NT2/D1 (cell line): Measurements from ENCODE around the gene MT1G.

Experiments
- DNase-seq: peaks from one replicate; pipeline ENCODE4 v3.0.0-alpha.2; 2011; ENCODE audit warnings: low read depth, low spot score
- H3K27me3 ChIP-seq: 2 replicates; pipeline ENCODE4 v1.6.0; 2011; ENCODE audit warnings: mild to moderate bottlenecking; ENCODE audit not compliant: insufficient read length, insufficient read depth
- H3K36me3 ChIP-seq: 2 replicates; pipeline ENCODE4 v1.6.1; 2011; ENCODE audit warnings: mild to moderate bottlenecking, low read length, mixed read lengths; ENCODE audit not compliant: insufficient read depth, insufficient read length
- H3K4me1 ChIP-seq: 2 replicates; pipeline ENCODE4 v1.5.1; 2011; ENCODE audit not compliant: insufficient read depth, insufficient read length
- H3K4me3 ChIP-seq: 2 replicates; pipeline ENCODE4 v1.5.1; 2011; ENCODE audit warnings: low read depth; ENCODE audit not compliant: insufficient read length
- H3K9ac ChIP-seq: 2 replicates; pipeline ENCODE4 v1.6.0; 2011; ENCODE audit warnings: low read depth; ENCODE audit not compliant: insufficient read length
- H3K9me3 ChIP-seq: 2 replicates; pipeline ENCODE4 v1.5.1; 2011; ENCODE audit warnings: mild to moderate bottlenecking, low read length; ENCODE audit not compliant: insufficient read depth
- SUZ12 ChIP-seq: IDR thresholded peaks from 2 replicates; pipeline ENCODE4 v1.6.1; 2011; ENCODE audit not compliant: insufficient read length, insufficient read depth; ENCODE audit errors: extremely low read depth
- YY1 ChIP-seq: IDR thresholded peaks from 2 replicates; pipeline ENCODE4 v1.6.1; 2011; ENCODE audit not compliant: insufficient read length, insufficient read depth
- ZNF274 ChIP-seq: IDR thresholded peaks from 2 replicates; pipeline ENCODE4 v1.6.1; 2011; ENCODE audit warnings: mild to moderate bottlenecking, low read depth, low read length

Gene MT1G

DNA sequence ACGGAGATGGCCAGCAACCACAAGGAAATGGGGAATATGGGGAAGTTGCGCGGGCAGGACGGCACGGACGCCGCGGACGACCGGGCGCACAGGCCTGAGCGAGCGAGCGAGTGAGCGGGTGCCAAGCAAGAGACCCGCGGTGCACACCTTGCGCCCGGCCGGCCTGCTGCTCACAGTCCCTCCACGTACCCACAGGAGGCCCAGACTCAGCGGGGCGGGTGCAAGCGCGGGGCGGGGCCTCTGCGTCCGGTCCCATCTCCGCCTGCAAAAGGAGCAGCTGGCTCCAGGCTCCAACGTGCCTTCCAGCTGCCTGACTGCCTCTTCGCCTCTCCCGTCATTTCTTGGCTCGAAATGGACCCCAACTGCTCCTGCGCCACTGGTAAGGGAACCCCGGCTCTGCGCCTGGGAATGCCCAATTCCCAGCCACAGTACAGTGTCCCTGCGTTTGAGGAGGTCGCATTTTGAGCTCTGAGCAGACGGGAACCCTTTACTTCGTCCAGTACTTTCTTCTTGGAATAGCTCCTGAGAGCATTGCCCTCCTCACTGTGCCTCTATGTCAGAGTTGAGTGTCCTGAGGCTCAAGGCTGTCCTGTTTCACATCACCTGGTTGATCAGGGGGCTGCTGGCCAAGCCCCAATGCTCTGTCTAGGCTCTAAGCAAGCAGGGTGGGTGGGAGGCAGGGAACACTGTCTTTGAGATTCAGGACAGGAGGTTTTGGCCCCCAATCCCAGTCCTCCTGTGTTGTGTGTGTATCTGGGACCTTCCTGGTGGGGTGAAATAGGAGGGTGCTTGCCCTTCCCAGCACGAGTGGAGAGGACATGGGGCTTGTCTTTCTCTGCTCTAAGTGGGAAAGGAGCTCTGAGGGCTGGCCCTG is 50.4 kb downstream of the MT1G start:
- H3K9me3 ChIP-seq = no peaks in the 10 kb centered on the region
- TF ChIP-seq ZNF274 = no peak
- no peak for TF ChIP-seq YY1
- TF ChIP-seq SUZ12 = no peak
- peaks cover 33% of the 10 kb centered on the region for H3K27me3 ChIP-seq
- no peak for DNase-seq
- peaks cover 9% of the 10 kb centered on the region for H3K4me1 ChIP-seq
- peak overlapping the region; percentile 77 for H3K9ac ChIP-seq
- no peaks in the 10 kb centered on the region for H3K36me3 ChIP-seq
- H3K4me3 ChIP-seq = peak overlapping the region; percentile 67
